OCI-LY1 (cell line): ENCODE measurements around the gene ERBB4.

Experiments
- CTCF ChIP-seq: fragments of 200-600 bp; sonication (generic), shearing (Covaris generic); IDR thresholded peaks from 2 replicates; pipeline ENCODE4 v1.5.1; 2017; ENCODE audit warnings: mild to moderate bottlenecking, antibody characterized with exemption, low read length, moderate library complexity, mixed read lengths
- EZH2 ChIP-seq: fragments of 200-600 bp; sonication (generic), shearing (Covaris generic); IDR thresholded peaks from 2 replicates; pipeline ENCODE4 v1.8.0; 2017; ENCODE audit warnings: borderline replicate concordance, mixed run types, mild to moderate bottlenecking, antibody characterized with exemption, low read length, moderate library complexity, mixed read lengths

GRCh38 chr2:211329421-211329820 is 1209.2 kb downstream of the ERBB4 start:
- TF ChIP-seq CTCF (no peak), EZH2 (no peak)
